Measurements from ENCODE around the gene DLST. TPM values are rescaled to one million over a fixed set of nuclear protein-coding genes. Genes with fewer than 3 reads are reported as not detected.
A peak's percentile ranks its signal among the peaks of the same experiment; 100 is the strongest.
"Not testable (repeated sequence)": the region's sequence is repeated elsewhere in the genome, so short reads cannot be mapped to it uniquely, and the experiment has no call there.

DLST gene
- total and polyA plus RNA-seq, 9 donors: 38.6 to 76.2 (median 65.0) TPM

DNA sequence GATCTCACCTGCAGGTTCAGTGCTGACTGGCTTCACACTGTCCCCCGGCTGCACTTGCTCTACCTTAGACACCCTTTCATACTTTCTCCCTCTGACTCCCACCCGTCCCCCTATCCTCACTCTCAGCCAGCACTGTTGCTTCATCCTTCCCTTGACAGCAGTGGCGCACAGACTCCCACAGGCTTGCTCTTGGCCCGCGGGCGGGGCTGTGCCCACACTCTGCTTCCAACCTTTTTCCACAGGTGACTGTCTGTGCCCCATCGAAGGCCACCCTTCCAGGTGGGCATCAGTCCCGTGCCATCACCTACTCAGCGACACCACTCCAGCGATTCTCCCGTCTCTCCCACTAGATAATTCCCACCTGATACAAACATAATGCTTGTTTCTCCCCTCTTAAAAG is 42.3 kb downstream of the DLST start:
- peaks cover 13% of the 10 kb centered on the region for H3K4me1 ChIP-seq (ENCODE audit: control insufficient read depth, insufficient read depth, low read length)
- DNase-seq: no peak
- H3K27me3 ChIP-seq (ENCODE audit: control insufficient read depth, insufficient read depth, low read length): peaks cover 2% of the 10 kb centered on the region
- no peaks in the 10 kb centered on the region for H3K9me3 ChIP-seq (replicated peaks; ENCODE audit: control insufficient read depth, low read depth, low read length)
- no peaks in the 10 kb centered on the region for H3K36me3 ChIP-seq (ENCODE audit: control insufficient read depth, insufficient read depth, low read length)
- WGBS (ENCODE audit: insufficient coverage): 89% methylated on average over 11 of the region's 11 CpGs
- no peak overlapping the region for H3K4me3 ChIP-seq (ENCODE audit: low read length)
- H3K27ac ChIP-seq (ENCODE audit: low read length): no peak overlapping the region

DNA sequence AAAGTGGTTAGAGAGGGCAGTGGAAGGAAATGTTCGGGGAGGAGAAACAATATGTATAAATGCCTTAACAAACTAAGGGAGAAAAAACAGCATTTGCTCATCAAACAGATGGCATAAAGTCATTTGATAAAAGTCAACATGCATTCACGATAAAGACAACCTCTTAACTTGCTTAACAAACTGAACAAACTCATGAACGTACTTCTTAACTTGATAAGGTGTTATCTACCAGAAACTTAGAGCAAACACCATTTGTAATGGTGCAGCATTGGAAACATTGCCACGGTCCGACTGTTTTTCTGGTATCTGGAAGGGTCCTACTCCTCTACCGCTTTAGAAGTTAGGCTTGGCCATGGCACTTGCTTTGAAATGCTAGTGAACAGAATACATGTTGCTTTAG is 45.5 kb downstream of the DLST start:
- Histone ChIP-seq H3K9me3 (replicated peaks; ENCODE audit: control insufficient read depth, low read depth, low read length) (no peaks in the 10 kb centered on the region), H3K36me3 (ENCODE audit: control insufficient read depth, insufficient read depth, low read length) (no peaks in the 10 kb centered on the region), H3K4me1 (ENCODE audit: control insufficient read depth, insufficient read depth, low read length) (peaks cover 16% of the 10 kb centered on the region), H3K27ac (ENCODE audit: low read length) (no peak overlapping the region), H3K27me3 (ENCODE audit: control insufficient read depth, insufficient read depth, low read length) (peaks cover 2% of the 10 kb centered on the region), H3K4me3 (ENCODE audit: low read length) (no peak overlapping the region)
- DNase-seq: no peak
- 81% methylated on average over 3 of the region's 6 CpGs for WGBS (ENCODE audit: insufficient coverage)

DNA sequence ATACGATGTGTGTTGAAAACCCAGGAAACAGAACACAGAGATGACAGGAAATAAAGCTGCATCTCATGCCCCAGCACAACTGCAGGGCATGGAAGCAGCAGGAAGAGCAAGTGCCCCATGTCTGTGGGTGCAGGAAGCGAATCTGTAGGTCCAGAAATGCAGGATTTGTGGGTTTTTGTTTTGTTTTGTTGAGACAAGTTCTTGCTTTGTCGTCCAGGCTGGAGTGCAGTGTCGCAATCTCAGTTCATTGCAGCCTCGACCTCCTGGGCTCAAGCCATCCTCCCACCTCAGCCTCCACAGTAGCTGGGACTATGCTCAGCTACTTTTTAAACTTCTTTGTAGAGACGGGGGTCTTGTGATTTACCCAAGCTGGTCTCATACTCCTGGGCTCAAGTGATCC is 47.5 kb downstream of the DLST start:
- Histone ChIP-seq H3K4me3 (ENCODE audit: low read length) (no peak overlapping the region), H3K9me3 (replicated peaks; ENCODE audit: control insufficient read depth, low read depth, low read length) (no peaks in the 10 kb centered on the region), H3K36me3 (ENCODE audit: control insufficient read depth, insufficient read depth, low read length) (no peaks in the 10 kb centered on the region), H3K27me3 (ENCODE audit: control insufficient read depth, insufficient read depth, low read length) (peaks cover 2% of the 10 kb centered on the region), H3K4me1 (ENCODE audit: control insufficient read depth, insufficient read depth, low read length) (peaks cover 19% of the 10 kb centered on the region), H3K27ac (ENCODE audit: low read length) (no peak overlapping the region)
- 81% methylated on average over 5 of the region's 6 CpGs for WGBS (ENCODE audit: insufficient coverage)
- no peak for DNase-seq

DNA sequence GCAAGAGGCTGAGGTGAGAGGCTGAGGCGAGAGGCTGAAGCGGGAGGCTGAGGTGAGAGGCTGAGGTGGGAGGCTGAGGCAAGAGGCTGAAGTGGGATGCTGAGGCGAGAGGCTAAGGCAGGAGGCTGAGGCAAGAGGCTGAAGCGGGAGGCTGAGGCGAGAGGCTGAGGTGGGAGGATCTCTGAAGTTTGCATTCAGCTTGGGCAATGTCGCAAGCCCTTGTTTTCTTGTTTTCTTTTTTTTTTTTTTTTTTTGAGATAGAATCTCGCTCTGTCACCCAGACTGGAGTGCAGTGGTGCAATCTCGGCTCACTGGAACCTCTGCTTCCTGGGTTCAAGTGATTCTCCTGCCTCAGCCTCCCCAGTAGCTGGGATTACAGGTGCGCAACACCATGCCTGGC is 50.0 kb downstream of the DLST start:
- WGBS (ENCODE audit: insufficient coverage): 73% methylated on average over 6 of the region's 9 CpGs
- not testable (repeated sequence) for DNase-seq; H3K27me3 ChIP-seq (ENCODE audit: control insufficient read depth, insufficient read depth, low read length); H3K36me3 ChIP-seq (ENCODE audit: control insufficient read depth, insufficient read depth, low read length); H3K9me3 ChIP-seq (replicated peaks; ENCODE audit: control insufficient read depth, low read depth, low read length); H3K4me3 ChIP-seq (ENCODE audit: low read length)
- Histone ChIP-seq H3K27ac (ENCODE audit: low read length) (peak overlapping the region; percentile 95), H3K4me1 (ENCODE audit: control insufficient read depth, insufficient read depth, low read length) (peaks cover 42% of the 10 kb centered on the region)

DNA sequence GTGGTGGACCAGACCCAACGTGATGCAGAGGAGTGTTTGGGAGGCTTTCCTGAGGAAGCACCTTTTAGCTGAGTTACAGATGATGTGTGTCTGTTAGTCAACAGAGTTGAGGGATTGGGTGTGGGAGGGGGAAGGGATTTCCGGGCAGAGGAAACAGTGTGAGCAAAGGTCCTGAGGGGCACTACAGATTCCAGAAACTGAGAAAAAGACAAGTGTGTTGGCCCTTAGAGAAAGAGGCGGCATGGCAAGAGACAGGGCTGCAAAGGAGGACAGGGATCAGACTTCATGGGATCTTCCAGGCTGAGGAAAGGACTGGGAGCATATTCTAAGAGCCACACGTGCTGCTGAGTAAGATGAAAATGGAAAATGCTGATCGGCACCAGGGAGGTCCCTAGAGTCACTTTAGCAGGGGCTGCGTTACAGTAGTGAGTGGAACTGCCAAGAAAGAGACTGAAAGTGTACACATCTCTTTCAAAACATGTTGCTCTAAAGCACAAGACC is 50.7 kb downstream of the DLST start:
- Histone ChIP-seq H3K4me1 (ENCODE audit: control insufficient read depth, insufficient read depth, low read length) (peaks cover 44% of the 10 kb centered on the region), H3K27ac (ENCODE audit: low read length) (peak overlapping the region; percentile 95), H3K27me3 (ENCODE audit: control insufficient read depth, insufficient read depth, low read length) (no peaks in the 10 kb centered on the region), H3K9me3 (replicated peaks; ENCODE audit: control insufficient read depth, low read depth, low read length) (no peaks in the 10 kb centered on the region), H3K36me3 (ENCODE audit: control insufficient read depth, insufficient read depth, low read length) (no peaks in the 10 kb centered on the region), H3K4me3 (ENCODE audit: low read length) (no peak overlapping the region)
- peak; percentile 98 for DNase-seq
- WGBS (ENCODE audit: insufficient coverage): 8% methylated on average over 6 of the region's 6 CpGs

DNA sequence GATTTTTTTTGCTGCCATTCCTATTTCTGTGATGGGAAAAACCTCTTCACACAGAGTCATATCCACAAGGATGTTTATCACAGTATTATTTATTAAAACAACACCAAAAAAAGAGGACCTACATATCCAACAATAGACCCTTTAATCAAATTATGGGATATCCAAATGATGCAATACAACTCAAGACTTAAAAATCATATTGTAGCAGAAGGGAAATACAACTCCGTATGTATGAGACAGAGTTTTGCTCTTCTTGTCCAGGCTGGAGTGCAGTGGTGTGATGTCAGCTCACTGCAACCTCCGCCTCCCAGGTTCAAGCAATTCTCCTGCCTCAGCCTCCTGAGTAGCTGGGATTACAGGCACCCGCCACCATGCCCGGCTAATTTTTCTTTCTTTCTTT is 51.2 kb downstream of the DLST start:
- Histone ChIP-seq H3K27ac (ENCODE audit: low read length) (peak overlapping the region; percentile 95), H3K4me1 (ENCODE audit: control insufficient read depth, insufficient read depth, low read length) (peaks cover 44% of the 10 kb centered on the region)
- DNase-seq; H3K27me3 ChIP-seq (ENCODE audit: control insufficient read depth, insufficient read depth, low read length); H3K36me3 ChIP-seq (ENCODE audit: control insufficient read depth, insufficient read depth, low read length); H3K4me3 ChIP-seq (ENCODE audit: low read length); H3K9me3 ChIP-seq (replicated peaks; ENCODE audit: control insufficient read depth, low read depth, low read length): not testable (repeated sequence)
- no CpG with 5 or more reads among the region's 4 CpGs for WGBS (ENCODE audit: insufficient coverage)

DNA sequence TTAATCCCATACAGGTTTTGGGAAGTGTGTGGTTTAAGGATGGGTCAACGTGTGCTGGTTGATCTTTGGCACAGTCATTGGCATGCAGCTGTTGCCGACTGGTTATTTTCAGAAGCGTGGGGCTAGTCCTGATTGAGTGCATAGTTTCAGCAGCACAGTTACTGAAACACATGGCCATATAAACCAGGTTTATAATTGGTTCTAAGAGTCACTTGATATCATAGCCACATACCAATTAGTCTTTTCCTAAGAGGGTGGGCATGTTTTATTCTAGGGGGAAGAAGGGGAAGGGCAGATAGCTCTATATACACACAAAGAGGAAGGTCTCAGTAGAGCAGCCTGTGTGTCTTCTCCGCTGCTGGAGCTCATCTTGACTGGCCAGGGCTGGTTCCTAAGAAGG is 52.3 kb downstream of the DLST start:
- DNase-seq: peak; percentile 68
- Histone ChIP-seq H3K4me3 (ENCODE audit: low read length) (no peak overlapping the region), H3K4me1 (ENCODE audit: control insufficient read depth, insufficient read depth, low read length) (peaks cover 48% of the 10 kb centered on the region), H3K27ac (ENCODE audit: low read length) (peak overlapping the region; percentile 95), H3K27me3 (ENCODE audit: control insufficient read depth, insufficient read depth, low read length) (no peaks in the 10 kb centered on the region), H3K9me3 (replicated peaks; ENCODE audit: control insufficient read depth, low read depth, low read length) (no peaks in the 10 kb centered on the region), H3K36me3 (ENCODE audit: control insufficient read depth, insufficient read depth, low read length) (no peaks in the 10 kb centered on the region)
- WGBS (ENCODE audit: insufficient coverage): 27% methylated on average over 2 of the region's 4 CpGs

DNA sequence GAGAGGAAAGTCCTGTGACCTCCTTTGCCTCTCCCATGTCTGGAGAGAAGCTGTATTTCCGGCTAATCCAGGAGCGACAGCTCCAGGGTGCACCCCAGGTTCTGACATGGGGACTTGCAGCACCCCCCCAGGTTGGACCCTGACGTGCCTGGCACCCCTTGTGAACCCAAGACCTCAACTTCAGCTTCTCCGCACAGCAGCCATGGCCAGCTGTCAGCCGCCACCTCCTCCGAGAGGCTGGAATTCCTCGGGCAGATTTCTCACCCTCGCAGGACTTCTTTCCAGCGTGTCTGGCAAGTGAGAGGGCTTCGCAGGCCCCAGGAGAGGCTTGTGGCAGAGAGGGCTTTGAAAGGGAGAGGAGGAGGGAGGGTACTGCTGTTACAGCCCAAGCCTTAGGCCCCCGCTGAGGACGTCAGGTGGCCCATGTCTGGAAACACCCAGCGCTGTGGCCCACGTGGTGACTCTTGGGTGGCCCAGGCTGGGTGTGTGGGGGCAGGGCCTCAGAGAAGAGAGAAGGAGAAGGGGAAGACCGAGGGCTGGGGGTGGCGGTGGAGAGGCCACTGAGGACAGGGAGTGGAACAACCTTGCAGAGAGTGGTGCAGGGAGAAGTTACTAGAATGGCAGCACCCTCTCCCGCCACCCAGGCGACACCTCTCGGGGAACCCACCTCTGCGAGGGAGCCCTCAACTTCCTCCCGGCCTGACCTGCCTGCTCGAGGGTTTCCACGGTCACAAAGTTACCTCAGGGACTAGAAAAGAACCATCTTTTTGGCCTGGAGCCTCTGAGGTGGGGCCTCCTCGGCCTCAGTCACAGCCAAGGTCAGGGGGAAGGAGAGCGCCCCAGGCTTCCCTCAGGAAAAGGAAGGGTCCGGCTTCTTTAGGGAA is 53.0 kb downstream of the DLST start:
- no peaks in the 10 kb centered on the region for H3K36me3 ChIP-seq (ENCODE audit: control insufficient read depth, insufficient read depth, low read length)
- peak; percentile 76 for DNase-seq
- H3K4me3 ChIP-seq (ENCODE audit: low read length): peak overlapping the region; percentile 17
- no peaks in the 10 kb centered on the region for H3K9me3 ChIP-seq (replicated peaks; ENCODE audit: control insufficient read depth, low read depth, low read length)
- H3K27ac ChIP-seq (ENCODE audit: low read length): peak overlapping the region; percentile 95
- H3K4me1 ChIP-seq (ENCODE audit: control insufficient read depth, insufficient read depth, low read length): peaks cover 55% of the 10 kb centered on the region
- 35% methylated on average over 20 of the region's 26 CpGs for WGBS (ENCODE audit: insufficient coverage)
- H3K27me3 ChIP-seq (ENCODE audit: control insufficient read depth, insufficient read depth, low read length): no peaks in the 10 kb centered on the region

DNA sequence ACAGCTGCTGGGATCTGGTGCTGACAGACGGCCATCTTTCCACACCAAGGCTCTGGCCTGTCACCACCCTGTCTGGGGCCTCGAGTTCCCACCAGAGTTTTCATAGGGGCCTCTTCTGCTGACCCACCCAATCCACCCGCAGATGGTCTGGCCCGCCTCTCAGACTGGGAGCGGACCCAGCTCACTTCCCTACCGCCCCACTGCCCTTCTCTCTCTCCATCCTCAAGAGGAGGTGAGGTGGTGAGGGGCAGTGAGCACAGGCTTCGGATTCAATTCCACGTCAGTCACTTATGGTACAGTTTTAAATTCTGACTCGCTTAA is 53.6 kb downstream of the DLST start:
- H3K27ac ChIP-seq (ENCODE audit: low read length): peak overlapping the region; percentile 95
- 19% methylated on average over 3 of the region's 9 CpGs for WGBS (ENCODE audit: insufficient coverage)

DNA sequence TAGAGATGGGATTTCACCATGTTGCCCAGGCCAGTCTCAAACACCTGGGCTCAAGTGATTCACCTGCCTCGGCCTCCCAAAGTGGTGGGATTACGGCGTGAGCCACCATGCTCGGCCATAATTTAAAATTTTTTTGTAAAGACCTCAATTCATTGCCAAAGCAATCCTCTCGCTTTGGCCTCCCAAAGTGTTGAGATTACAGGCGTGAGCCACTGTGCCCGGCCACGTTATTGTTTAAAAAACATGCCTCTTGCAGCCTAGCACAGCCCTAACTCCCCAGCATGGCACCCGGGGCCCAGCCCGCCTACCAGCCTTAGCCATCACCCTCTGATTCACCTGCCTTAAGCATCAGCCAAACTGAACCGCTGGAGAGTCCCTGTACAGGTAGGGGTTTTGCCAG is 54.4 kb downstream of the DLST start:
- Histone ChIP-seq H3K27me3 (ENCODE audit: control insufficient read depth, insufficient read depth, low read length) (no peaks in the 10 kb centered on the region), H3K9me3 (replicated peaks; ENCODE audit: control insufficient read depth, low read depth, low read length) (no peaks in the 10 kb centered on the region), H3K4me3 (ENCODE audit: low read length) (no peak overlapping the region), H3K27ac (ENCODE audit: low read length) (no peak overlapping the region), H3K4me1 (ENCODE audit: control insufficient read depth, insufficient read depth, low read length) (peaks cover 68% of the 10 kb centered on the region), H3K36me3 (ENCODE audit: control insufficient read depth, insufficient read depth, low read length) (peaks cover 4% of the 10 kb centered on the region)
- no peak for DNase-seq
- WGBS (ENCODE audit: insufficient coverage): 91% methylated on average over 11 of the region's 11 CpGs

More for the DNA sequence above, 53.6 kb downstream of the DLST start:
- DNase-seq: peak; percentile 61
- Histone ChIP-seq H3K27me3 (ENCODE audit: control insufficient read depth, insufficient read depth, low read length) (no peaks in the 10 kb centered on the region), H3K4me1 (ENCODE audit: control insufficient read depth, insufficient read depth, low read length) (peaks cover 61% of the 10 kb centered on the region), H3K36me3 (ENCODE audit: control insufficient read depth, insufficient read depth, low read length) (no peaks in the 10 kb centered on the region), H3K4me3 (ENCODE audit: low read length) (peak overlapping the region; percentile 17), H3K9me3 (replicated peaks; ENCODE audit: control insufficient read depth, low read depth, low read length) (no peaks in the 10 kb centered on the region)

Measured in muscle of leg (tissue), 11 donors.